Measurements from ENCODE around the gene RHBDD1.

- no peak for TF ChIP-seq EZH2 (IDR thresholded peaks at IDR 0.05; ENCODE audit: insufficient read depth, poor library complexity, severe bottlenecking)
- TF ChIP-seq EZH2phosphoT487 (IDR thresholded peaks at IDR 0.05; ENCODE audit: insufficient read depth, low read depth) = no peak
Observed at GRCh38 chr2:227043981-227044380, 208.1 kb downstream of the RHBDD1 start.

Measured in GM23248 (cell line).